ENCODE data around the gene FGFBP2.

FGFBP2 gene

GRCh38 chr4:15965325-15965724, 2.4 kb upstream of the FGFBP2 start:
- DNase-seq = no peak

- peak; percentile 22 for DNase-seq
Measured at GRCh38 chr4:15964159-15964558, 1.2 kb upstream of the FGFBP2 start.

- DNase-seq = no peak
Measured at GRCh38 chr4:15963576-15963975, 601 bp upstream of the FGFBP2 start.

- peak; percentile 25 for DNase-seq
Measured at GRCh38 chr4:15961781-15962510, 1.0 kb downstream of the FGFBP2 start.

- no peak for DNase-seq
Measured at GRCh38 chr4:15958562-15958961, 4.4 kb downstream of the FGFBP2 start.

GRCh38 chr4:15956179-15956850, 6.7 kb downstream of the FGFBP2 start:
- peak; percentile 93 for DNase-seq

GRCh38 chr4:15955670-15956069, 7.3 kb downstream of the FGFBP2 start:
- no peak for DNase-seq

GRCh38 chr4:15953625-15954024, 9.3 kb downstream of the FGFBP2 start:
- no peak for DNase-seq

- no peak for DNase-seq
Measured at GRCh38 chr4:15951781-15952180, 11.2 kb downstream of the FGFBP2 start.

- no peak for DNase-seq
Measured at GRCh38 chr4:15948826-15949225, 14.1 kb downstream of the FGFBP2 start.

- DNase-seq = no peak
Measured at GRCh38 chr4:15947684-15948083, 15.3 kb downstream of the FGFBP2 start.

- DNase-seq = peak; percentile 73
Measured at GRCh38 chr4:15945516-15945915, 17.5 kb downstream of the FGFBP2 start.

- DNase-seq = no peak
Measured at GRCh38 chr4:15944895-15945294, 18.1 kb downstream of the FGFBP2 start.

- DNase-seq = no peak
Measured at GRCh38 chr4:15942283-15942682, 20.7 kb downstream of the FGFBP2 start.

GRCh38 chr4:15938640-15939039, 24.3 kb downstream of the FGFBP2 start, which contains the start of gene FGFBP1:
Gene FGFBP1 (minus strand): TSS chr4:15938740. CDS start chr4:15936632, 2,108 bp downstream.
- no peak for DNase-seq

- DNase-seq = no peak
Measured at GRCh38 chr4:15938182-15938581, 24.8 kb downstream of the FGFBP2 start.

GRCh38 chr4:15936495-15936894, 26.5 kb downstream of the FGFBP2 start:
- DNase-seq = no peak

GRCh38 chr4:15935504-15936402, 27.2 kb downstream of the FGFBP2 start:
- DNase-seq = no peak

- no peak for DNase-seq
Measured at GRCh38 chr4:15934259-15934658, 28.7 kb downstream of the FGFBP2 start.

GRCh38 chr4:15931451-15932210, 31.3 kb downstream of the FGFBP2 start:
- DNase-seq = no peak

GRCh38 chr4:15930314-15930713, 32.7 kb downstream of the FGFBP2 start:
- DNase-seq = no peak

- no peak for DNase-seq
Measured at GRCh38 chr4:15929540-15929939, 33.4 kb downstream of the FGFBP2 start.

GRCh38 chr4:15928883-15929282, 34.1 kb downstream of the FGFBP2 start:
- DNase-seq = no peak
